Ovary (tissue), 9 donors: ENCODE results near the gene PKD2. TPM values are rescaled to one million over a fixed set of nuclear protein-coding genes. Genes with fewer than 3 reads are reported as not detected.
"Not testable (repeated sequence)": the region's sequence is repeated elsewhere in the genome, so short reads cannot be mapped to it uniquely, and the experiment has no call there.

Experiments
- DNase-seq, 5 donors: peaks; one replicate each; pipeline ENCODE4 v3.0.0-alpha.2; 2019 to 2020
- H3K27ac ChIP-seq, 2 donors: fragments of 200-600 bp; one replicate each; pipeline versions ENCODE4 v1.5.1 to v1.8.0; 2019 to 2022
- H3K27me3 ChIP-seq: fragments of 200-600 bp; one replicate; pipeline ENCODE4 v1.8.0; 2022
- H3K36me3 ChIP-seq: fragments of 200-600 bp; sonication (generic); one replicate; pipeline ENCODE4 v1.5.1; 2019
- H3K4me1 ChIP-seq: one replicate; pipeline ENCODE4 v1.8.1; 2013; ENCODE audit warnings: mild to moderate bottlenecking, moderate library complexity; ENCODE audit not compliant: insufficient read depth
- H3K4me3 ChIP-seq: fragments of 200-600 bp; sonication (generic); one replicate; pipeline ENCODE4 v1.5.1; 2017
- H3K9me3 ChIP-seq, 2 donors: fragments of 200-600 bp in 1 of 2; sonication (generic) in 1 of 2; one replicate each; pipeline versions ENCODE4 v1.5.1 to v1.8.1; 2013 to 2019; ENCODE audit warnings: mild to moderate bottlenecking in 1 of 2, moderate library complexity in 1 of 2
- EP300 ChIP-seq: sonication (generic); formaldehyde crosslinking; IDR thresholded peaks from one replicate; pipeline ENCODE4 v1.6.1; 2017; ENCODE audit warnings: antibody characterized with exemption
- POLR2A ChIP-seq: fragments of 450-650 bp; IDR thresholded peaks from one replicate; pipeline ENCODE4 v1.6.1; 2017; ENCODE audit warnings: antibody characterized with exemption, mild to moderate bottlenecking, moderate library complexity
- WGBS, 3 donors: extraction: QIAGEN DNeasy Blood & Tissue Kit in 1 of 3; methylation state at CpG; one replicate each; pipeline versions ENCODE4 v1.1.5 to v1.1.7; 2013 to 2017; 5-methylcytosine and 5-hydroxymethylcytosine counted together
- intact Hi-C, 4 donors: fragments of 100-400 bp; cut with DNase I; formaldehyde crosslinking; loops; one replicate each; pipeline versions ENCODE4 v1.11.0 to v1.15.1; 2022 to 2023
- polyA plus RNA-seq, 2 donors: library from polyadenylated mRNA; stranded (reverse); fragments of 200-250 nt in 1 of 2; fragments of 350-450 nt in 1 of 2; fragmentation: Illumina TruSeq in 1 of 2; extraction: RNeasy Lipid Tissue Mini Kit (QIAGEN cat#74804) in 1 of 2; gene quantifications; one replicate each; pipeline ENCODE4 v1.2.3, GENCODE V29; 2013 to 2014
- total RNA-seq, 7 donors: library from RNA; depleted of rRNA in 2 of 7; stranded (reverse); fragments of >200 nt in 2 of 7; fragmentation: NEBNext Ultra II Directional in 3 of 7; extraction: Animal tissue kit (Norgen Biotek cat#: 25700) in 3 of 7; gene quantifications; one replicate each; pipeline versions ENCODE4 v1.1.0 to v1.2.4, GENCODE V29; 2016 to 2023
- TF ChIP-seq, protein P1 (sequence below), 3 donors: fragments of 450-650 bp in 2 of 3; fragments of 200-600 bp in 1 of 3; IDR thresholded peaks; one replicate each; pipeline versions ENCODE4 v1.5.1 to v1.8.0; 2016 to 2022; ENCODE audit warnings: antibody characterized with exemption in 3 of 3, mild to moderate bottlenecking in 1 of 3
- donor health status: DM: no; HTN: no; CAD: no; lungs with moderate emphysema.
- donor health status: DM: no; HTN: no; CAD: no.
- donor health status: Bipolar disorder and iron deficiency.
- donor health status: DM: yes; HTN: yes; CAD: no.
- donor health status: DM: no; HTN: no; CAD: no.
- donor health status: DM: yes; HTN: yes; CAD: no.

PKD2 gene
- total and polyA plus RNA-seq, 9 donors: 35.7 to 66.9 (median 52.5) TPM

DNA sequence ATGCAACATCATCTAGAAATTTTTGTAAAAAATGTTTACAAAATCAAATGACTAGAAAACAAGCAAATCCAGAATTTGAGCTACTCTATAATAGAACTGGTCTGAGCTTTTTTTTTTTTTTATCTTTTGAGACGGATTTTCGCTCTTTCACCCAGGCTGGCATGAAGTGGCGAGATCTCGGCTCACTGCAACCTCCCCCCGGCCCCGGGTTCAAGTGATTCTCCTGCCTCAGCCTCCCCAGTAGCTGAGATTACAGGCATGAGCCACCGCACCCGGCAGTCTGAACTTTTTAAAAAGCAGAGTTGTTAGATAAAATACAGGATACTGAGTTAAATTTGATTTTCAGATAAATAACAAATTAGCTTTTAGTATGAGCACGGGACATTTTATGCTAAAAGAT lies 20.9 kb upstream of the PKD2 start:
- Histone ChIP-seq H3K27ac (no peak overlapping the region), H3K9me3 (no peaks in the 10 kb centered on the region), H3K27me3 (no peaks in the 10 kb centered on the region), H3K4me1 (no peaks in the 10 kb centered on the region), H3K36me3 (no peaks in the 10 kb centered on the region), H3K4me3 (no peak overlapping the region)
- 86 to 90% (median 86%) methylated on average over 9 of the region's 9 CpGs for WGBS, 3 donors
- TF ChIP-seq POLR2A: no peak
- TF ChIP-seq, protein P1, sequence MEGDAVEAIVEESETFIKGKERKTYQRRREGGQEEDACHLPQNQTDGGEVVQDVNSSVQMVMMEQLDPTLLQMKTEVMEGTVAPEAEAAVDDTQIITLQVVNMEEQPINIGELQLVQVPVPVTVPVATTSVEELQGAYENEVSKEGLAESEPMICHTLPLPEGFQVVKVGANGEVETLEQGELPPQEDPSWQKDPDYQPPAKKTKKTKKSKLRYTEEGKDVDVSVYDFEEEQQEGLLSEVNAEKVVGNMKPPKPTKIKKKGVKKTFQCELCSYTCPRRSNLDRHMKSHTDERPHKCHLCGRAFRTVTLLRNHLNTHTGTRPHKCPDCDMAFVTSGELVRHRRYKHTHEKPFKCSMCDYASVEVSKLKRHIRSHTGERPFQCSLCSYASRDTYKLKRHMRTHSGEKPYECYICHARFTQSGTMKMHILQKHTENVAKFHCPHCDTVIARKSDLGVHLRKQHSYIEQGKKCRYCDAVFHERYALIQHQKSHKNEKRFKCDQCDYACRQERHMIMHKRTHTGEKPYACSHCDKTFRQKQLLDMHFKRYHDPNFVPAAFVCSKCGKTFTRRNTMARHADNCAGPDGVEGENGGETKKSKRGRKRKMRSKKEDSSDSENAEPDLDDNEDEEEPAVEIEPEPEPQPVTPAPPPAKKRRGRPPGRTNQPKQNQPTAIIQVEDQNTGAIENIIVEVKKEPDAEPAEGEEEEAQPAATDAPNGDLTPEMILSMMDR (IDR thresholded peaks at IDR 0.05): no peak
- TF ChIP-seq EP300: no peak
- intact Hi-C loops: no loop called here
- DNase-seq: no peak

DNA sequence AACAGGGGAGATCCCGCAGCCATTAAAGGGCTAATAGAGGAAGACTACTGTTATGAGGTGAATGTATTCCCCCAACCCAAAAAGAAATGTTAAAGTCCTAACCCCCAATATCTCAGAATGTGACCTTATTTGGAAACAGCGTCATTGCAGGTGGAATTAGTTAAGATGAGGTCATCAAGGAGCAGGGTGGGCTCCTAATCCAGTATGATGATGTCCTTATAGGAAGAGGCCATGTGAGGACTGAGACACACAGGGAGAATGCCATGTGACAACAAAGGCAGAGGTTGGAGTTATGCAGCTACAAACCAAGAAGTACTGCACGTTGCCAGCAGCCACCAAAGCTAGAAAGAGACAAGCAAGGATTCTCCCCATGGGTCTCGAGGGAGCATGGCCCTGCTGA lies 17.7 kb upstream of the PKD2 start:
- TF ChIP-seq, protein P1 (IDR thresholded peaks at IDR 0.05): no peak
- TF ChIP-seq POLR2A (no peak), EP300 (no peak)
- Histone ChIP-seq H3K27me3 (no peaks in the 10 kb centered on the region), H3K36me3 (no peaks in the 10 kb centered on the region), H3K27ac (no peak overlapping the region), H3K4me1 (no peaks in the 10 kb centered on the region), H3K4me3 (no peak overlapping the region), H3K9me3 (no peaks in the 10 kb centered on the region)
- no peak for DNase-seq
- 78 to 87% (median 82%) methylated on average over 4 of the region's 4 CpGs for WGBS, 3 donors
- intact Hi-C loops: no loop called here

DNA sequence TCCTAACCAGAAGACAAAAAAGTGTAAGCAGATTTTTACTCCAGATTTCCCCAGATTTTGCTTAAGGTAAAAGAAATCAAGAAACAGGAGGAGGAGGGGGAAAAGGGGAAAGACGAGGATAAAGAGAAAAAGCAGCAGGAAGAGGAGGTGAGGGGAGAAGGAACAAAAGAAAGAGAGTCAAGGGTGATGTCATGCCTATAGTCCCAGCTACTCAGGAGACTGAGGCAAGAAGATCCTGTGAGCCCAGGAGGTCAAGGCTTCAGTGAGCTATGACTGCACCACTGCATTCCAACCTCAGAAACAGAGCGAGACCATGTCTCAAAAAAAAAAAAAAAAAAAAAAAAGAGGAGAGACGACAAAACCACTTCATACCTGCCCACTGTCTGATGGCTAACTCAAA lies 12.0 kb upstream of the PKD2 start:
- no peaks in the 10 kb centered on the region for H3K4me1 ChIP-seq
- 77 to 79% (median 79%) methylated on average over 3 of the region's 3 CpGs for WGBS, 3 donors
- H3K36me3 ChIP-seq: no peaks in the 10 kb centered on the region
- H3K27ac ChIP-seq: no peak overlapping the region
- no peak for DNase-seq
- H3K27me3 ChIP-seq: no peaks in the 10 kb centered on the region
- no peaks in the 10 kb centered on the region for H3K9me3 ChIP-seq
- intact Hi-C loops: no loop called here
- TF ChIP-seq POLR2A: no peak
- no peak for TF ChIP-seq EP300
- TF ChIP-seq, protein P1 (IDR thresholded peaks at IDR 0.05): no peak
- no peak overlapping the region for H3K4me3 ChIP-seq

DNA sequence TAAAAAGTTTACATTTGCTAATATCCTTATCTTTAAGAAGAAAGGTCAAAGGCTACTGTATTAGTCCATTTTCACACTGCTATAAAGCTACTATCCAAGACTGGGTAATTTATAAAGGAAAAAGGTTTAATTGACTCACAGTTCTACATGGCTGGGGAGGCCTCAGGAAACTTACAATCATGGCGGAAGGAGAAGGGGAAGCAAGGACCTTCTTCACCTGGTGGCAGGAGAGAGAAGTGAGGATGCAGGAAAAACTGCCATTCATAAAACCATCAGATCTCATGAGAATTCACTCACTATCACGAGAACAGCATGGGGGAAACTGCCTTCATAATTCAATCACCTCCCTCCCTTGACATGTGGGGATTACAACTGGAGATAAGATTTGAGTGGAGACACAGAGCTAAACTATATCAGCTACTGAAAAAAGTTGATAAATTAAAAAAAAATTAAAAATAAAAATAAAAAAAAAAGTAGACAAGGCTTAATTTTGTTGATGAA lies 8.2 kb upstream of the PKD2 start:
- H3K4me3 ChIP-seq, H3K36me3 ChIP-seq, DNase-seq, H3K27ac ChIP-seq, H3K27me3 ChIP-seq, intact Hi-C loops, H3K4me1 ChIP-seq, H3K9me3 ChIP-seq: not testable (repeated sequence)
- 88 to 93% (median 88%) methylated on average over 2 of the region's 2 CpGs for WGBS, 3 donors

DNA sequence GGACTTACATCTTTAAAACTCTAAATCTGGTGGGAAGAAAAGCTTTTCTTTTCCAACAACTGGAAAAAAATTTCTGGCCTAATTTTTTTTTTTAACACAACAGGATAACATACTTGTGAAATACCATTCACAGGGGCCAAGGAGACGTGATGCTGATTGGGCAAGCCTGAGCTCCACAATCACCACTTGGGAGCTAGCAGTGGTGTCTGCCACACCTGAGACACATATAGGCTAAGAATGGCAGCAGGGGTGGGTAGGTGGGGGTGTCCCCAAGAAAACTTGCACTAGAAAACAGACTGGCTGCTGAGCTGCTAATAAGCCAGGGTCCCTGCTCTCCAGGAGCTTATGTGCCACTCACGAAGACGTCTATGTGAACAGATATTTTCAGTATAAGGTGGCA lies 5.6 kb upstream of the PKD2 start:
- Histone ChIP-seq H3K27ac (no peak overlapping the region), H3K4me3 (no peak overlapping the region)
- TF ChIP-seq POLR2A: no peak
- no peak for TF ChIP-seq EP300
- TF ChIP-seq, protein P1 (IDR thresholded peaks at IDR 0.05): no peak

More for the DNA sequence above, 5.6 kb upstream of the PKD2 start:
- intact Hi-C loops: no loop called here
- Histone ChIP-seq H3K9me3 (no peaks in the 10 kb centered on the region), H3K4me1 (no peaks in the 10 kb centered on the region), H3K27me3 (no peaks in the 10 kb centered on the region), H3K36me3 (no peaks in the 10 kb centered on the region)
- no peak for DNase-seq
- 69 to 90% (median 79%) methylated on average over 3 of the region's 3 CpGs for WGBS, 3 donors
